T-helper 17 cell (primary cell): Measurements from ENCODE around the gene PF4V1. TPM values are rescaled to one million over a fixed set of nuclear protein-coding genes. Genes with fewer than 3 reads are reported as not detected.
"Not testable (repeated sequence)": the region's sequence is repeated elsewhere in the genome, so short reads cannot be mapped to it uniquely, and the experiment has no call there.

Source experiments
- ATAC-seq: fragments of 150-1000 bp; cut with Tn5 transposase; 2 replicates; pipeline ENCODE4 v1.10.0; 2021; ENCODE audit warnings: mild to moderate bottlenecking, moderate library complexity
- DNase-seq, 3 donors: peaks; one replicate each; pipeline versions ENCODE4 v3.0.0 to v3.0.0-alpha.2; 2020 to 2021
- H3K9me3 ChIP-seq: one replicate; pipeline ENCODE4 v1.7.0; 2013; ENCODE audit warnings: low read length, mild to moderate bottlenecking; ENCODE audit not compliant: control insufficient read depth, poor library complexity, severe bottlenecking
- H3K27ac Mint-ChIP-seq: one replicate; pipeline ENCODE4 v1.8.0; 2022; ENCODE audit warnings: mild to moderate bottlenecking, moderate library complexity, mixed read lengths
- H3K27me3 Mint-ChIP-seq: one replicate; pipeline ENCODE4 v1.8.0; 2022; ENCODE audit warnings: mixed read lengths
- H3K36me3 Mint-ChIP-seq: one replicate; pipeline ENCODE4 v1.8.0; 2022; ENCODE audit warnings: low read depth, mixed read lengths
- H3K4me1 Mint-ChIP-seq: one replicate; pipeline ENCODE4 v1.8.0; 2022; ENCODE audit warnings: mild to moderate bottlenecking, mixed read lengths
- H3K4me3 Mint-ChIP-seq: one replicate; pipeline ENCODE4 v1.8.0; 2022; ENCODE audit warnings: mild to moderate bottlenecking, moderate library complexity, mixed read lengths
- total RNA-seq, 4 donors: library from RNA in 2 of 4; stranded (reverse) in 2 of 4; gene quantifications; one replicate each; pipeline ENCODE4 v1.2.3 and lab custom pipeline; 2022 to 2026

PF4V1 gene
- total RNA-seq, 2 donors from 2014 or later = 67.9 TPM; not detected in 1

DNA sequence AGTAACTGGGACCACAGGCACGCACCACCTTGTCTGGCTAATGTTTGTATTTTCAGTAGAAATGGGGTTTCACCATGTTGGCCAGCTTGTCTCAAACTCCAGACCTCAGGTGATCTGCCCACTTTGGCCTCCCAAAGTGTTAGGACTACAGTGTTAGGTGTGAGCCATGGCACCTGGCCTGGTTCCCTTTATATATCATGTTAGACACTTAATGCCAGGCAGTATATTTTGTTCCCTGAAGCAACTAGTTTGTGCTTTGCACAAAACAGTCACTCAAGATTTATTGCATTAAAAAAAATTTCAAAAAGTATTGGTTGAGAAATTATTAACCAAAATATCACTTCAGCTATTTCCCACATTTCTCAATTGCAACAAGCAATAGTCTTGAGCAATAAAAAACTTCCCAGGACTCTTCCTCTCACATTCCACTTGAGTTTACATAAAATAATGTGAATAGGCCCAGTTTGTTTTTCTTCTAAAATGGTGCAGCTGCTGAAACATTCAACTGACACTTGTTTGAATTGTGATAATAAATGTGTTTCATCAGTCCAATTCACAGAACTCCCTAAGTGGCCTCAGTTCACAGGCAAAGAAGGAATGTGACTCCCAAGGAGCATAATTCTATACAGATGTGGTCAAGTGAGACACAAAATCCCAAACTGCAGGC lies 38.8 kb downstream of the PF4V1 start:
- no peaks in the 10 kb centered on the region for H3K9me3 ChIP-seq
- DNase-seq (no peak), ATAC-seq (no peak)
- no peak overlapping the region for H3K27ac Mint-ChIP-seq
- H3K4me3 Mint-ChIP-seq = no peak overlapping the region
- no peaks in the 10 kb centered on the region for H3K27me3 Mint-ChIP-seq
- H3K36me3 Mint-ChIP-seq = no peaks in the 10 kb centered on the region
- no peaks in the 10 kb centered on the region for H3K4me1 Mint-ChIP-seq

DNA sequence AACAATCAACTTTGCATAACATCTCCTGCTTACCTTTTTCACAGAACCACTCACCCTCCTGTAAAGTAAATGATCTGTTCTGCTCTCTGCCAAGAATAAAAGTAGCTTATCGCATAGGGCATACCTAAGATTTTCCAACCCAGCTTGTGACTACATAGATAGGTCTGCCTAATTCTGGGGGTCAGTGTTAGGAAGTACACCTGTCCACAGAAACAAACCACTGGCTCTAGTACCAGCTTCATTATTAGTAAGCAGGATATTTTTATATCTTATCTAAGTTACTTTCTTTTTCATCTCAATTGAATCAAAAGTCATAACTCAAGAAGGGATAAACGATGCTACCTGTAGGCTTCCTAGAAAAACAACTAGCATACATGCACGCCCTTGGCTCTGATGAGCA lies 39.9 kb downstream of the PF4V1 start:
- H3K27ac Mint-ChIP-seq = no peak overlapping the region
- no peaks in the 10 kb centered on the region for H3K36me3 Mint-ChIP-seq

DNA sequence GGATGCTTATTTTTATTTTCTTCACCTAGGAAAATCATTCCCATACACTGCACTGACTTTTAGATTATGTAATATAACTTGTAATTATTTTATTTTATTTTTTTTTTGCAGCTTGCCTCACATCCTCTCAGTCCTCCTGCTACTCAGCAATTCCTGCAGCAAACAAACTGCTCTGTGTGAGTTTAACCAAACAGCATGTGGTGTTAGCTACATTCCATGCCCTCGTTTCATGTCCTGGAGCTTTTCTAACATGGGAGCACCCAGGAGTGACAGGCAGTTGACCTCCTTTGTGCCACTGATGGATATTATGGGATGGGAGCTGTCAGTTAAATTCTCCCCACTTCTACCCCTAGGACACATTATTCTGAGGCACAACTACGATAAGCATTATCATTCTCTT lies 40.9 kb downstream of the PF4V1 start:
- DNase-seq (no peak), ATAC-seq (no peak)
- no peaks in the 10 kb centered on the region for H3K36me3 Mint-ChIP-seq
- H3K4me1 Mint-ChIP-seq = no peaks in the 10 kb centered on the region
- H3K27ac Mint-ChIP-seq = no peak overlapping the region
- H3K4me3 Mint-ChIP-seq = no peak overlapping the region
- no peaks in the 10 kb centered on the region for H3K27me3 Mint-ChIP-seq
- no peaks in the 10 kb centered on the region for H3K9me3 ChIP-seq

More for the DNA sequence above, 39.9 kb downstream of the PF4V1 start:
- ATAC-seq = no peak
- Mint-ChIP-seq H3K4me1 (no peaks in the 10 kb centered on the region), H3K4me3 (no peak overlapping the region), H3K27me3 (no peaks in the 10 kb centered on the region)
- H3K9me3 ChIP-seq = no peaks in the 10 kb centered on the region
- no peak for DNase-seq

DNA sequence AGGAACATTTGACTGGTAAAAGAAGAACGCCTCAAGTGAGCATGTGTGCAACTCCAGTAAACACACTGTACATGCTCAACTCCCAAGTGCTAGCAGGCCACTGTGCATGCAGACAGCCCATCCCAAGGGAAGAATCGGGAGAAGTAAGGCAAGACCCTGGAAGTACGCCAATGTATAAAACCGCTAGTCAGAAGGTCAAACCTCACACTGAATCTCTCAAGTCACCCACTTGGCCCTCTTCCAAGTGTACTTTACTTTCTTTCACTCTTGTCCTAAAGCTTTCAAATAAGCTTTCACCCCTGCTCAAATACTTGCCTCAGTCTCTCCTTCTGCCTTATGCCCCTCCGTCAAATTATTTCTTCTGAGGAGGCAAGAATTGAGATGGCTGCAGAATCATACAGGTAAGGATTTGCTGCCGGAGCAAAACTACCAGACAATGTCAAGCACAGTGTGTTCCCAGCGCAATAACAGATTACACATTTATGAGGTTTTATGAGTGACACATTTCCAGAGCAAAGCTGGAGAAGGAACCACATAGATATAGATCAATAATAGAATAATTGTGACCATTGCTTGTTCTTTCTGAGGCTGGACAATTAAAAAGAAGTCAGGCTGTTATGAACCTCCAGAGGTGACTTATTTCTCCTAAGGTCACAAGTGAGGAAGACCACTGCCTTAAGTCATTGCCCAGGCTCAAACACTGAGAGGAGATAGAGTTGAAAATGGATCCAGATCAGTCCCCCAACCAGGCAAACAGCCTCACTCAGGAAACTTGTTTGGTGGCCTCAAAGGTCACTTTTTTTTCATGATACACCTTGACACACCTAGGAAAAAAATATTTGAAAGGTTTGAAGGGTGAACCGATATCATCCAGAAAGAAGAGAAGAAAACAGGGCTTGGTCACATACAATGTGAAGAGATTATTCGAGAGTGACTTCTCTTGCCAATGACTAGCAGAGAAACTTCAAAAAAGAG lies 42.4 kb downstream of the PF4V1 start:
- H3K9me3 ChIP-seq = no peaks in the 10 kb centered on the region
- no peaks in the 10 kb centered on the region for H3K4me1 Mint-ChIP-seq
- no peaks in the 10 kb centered on the region for H3K27me3 Mint-ChIP-seq
- ATAC-seq (no peak), DNase-seq (no peak)
- no peaks in the 10 kb centered on the region for H3K36me3 Mint-ChIP-seq
- no peak overlapping the region for H3K27ac Mint-ChIP-seq
- no peak overlapping the region for H3K4me3 Mint-ChIP-seq

DNA sequence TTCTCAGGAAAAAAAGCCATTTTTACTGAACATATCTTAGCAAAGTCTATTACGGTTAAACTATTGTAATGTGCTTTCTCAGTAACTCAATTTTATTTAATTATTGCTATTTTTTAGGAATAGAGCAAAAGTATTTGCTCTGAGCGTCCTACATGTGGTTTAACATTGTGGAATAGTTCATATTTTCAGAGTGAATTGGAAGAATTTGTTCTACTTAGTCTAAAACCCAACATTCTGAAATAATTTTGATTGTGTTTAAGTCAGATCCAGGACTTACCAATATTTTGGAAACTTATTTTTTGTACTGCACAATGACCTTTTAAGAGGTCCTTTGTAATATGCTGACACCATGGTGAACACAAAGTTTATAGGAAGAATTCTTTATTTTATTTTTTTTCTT lies 43.3 kb downstream of the PF4V1 start:
- no peak for DNase-seq
- no peaks in the 10 kb centered on the region for H3K4me1 Mint-ChIP-seq
- H3K27ac Mint-ChIP-seq = no peak overlapping the region
- no peak overlapping the region for H3K4me3 Mint-ChIP-seq
- no peak for ATAC-seq
- no peaks in the 10 kb centered on the region for H3K9me3 ChIP-seq
- H3K27me3 Mint-ChIP-seq = no peaks in the 10 kb centered on the region
- H3K36me3 Mint-ChIP-seq = no peaks in the 10 kb centered on the region

DNA sequence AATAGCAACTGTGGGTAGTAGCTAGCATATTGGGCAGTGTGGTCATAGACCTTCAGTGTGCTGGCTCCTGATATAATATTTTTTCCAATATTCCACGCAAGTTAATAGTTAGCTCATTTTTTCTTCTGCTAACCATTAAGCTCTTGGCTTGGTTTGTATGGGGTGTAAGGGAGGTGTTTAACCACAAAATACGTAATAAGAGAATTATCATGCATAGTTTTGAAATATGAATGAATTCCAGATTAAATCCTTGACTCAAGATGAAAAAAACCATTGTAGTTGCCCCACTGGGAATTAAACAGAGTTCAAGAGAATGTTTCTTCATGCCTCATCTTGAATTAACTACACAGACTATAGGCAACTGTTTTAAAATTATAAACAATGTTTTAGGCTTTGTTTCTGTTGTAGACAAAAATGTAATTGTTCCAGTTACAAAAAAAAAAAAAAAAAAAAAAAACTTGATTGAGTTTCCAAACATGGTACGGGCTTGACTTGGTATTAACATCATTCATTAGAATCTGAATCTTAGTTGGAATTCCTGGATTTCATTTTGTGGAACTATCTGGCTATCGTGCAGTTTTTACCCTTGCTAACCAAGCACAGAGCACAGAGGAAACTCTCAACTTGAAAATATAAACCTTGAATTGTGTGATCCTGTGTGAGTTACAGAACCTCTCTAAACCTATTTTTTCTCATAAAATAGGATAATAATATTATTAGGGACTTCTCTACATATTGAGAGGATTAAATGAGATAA lies 44.5 kb downstream of the PF4V1 start:
- no peaks in the 10 kb centered on the region for H3K27me3 Mint-ChIP-seq

DNA sequence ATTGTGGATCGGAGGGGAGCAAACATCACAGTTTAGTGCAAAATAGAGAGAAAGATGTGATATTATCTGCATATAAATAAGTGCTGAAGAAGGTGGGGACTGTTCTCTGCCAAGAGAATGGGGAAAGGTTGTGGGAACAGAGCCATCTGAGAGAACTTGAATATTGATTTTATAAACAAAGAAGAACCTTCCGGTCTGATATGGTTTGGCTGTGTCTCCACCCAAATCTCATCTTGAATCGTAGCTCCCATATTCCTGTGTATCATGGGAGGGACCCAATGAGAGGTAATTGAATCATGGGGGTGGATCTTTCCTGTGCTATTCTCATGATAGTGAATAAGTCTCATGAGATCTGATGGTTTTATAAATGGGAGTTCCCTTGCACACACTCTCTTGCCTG lies 46.2 kb downstream of the PF4V1 start:
- not testable (repeated sequence) for H3K4me1 Mint-ChIP-seq, DNase-seq, H3K27ac Mint-ChIP-seq, H3K27me3 Mint-ChIP-seq, H3K4me3 Mint-ChIP-seq, ATAC-seq, H3K36me3 Mint-ChIP-seq, H3K9me3 ChIP-seq

More for the DNA sequence above, 44.5 kb downstream of the PF4V1 start:
- Mint-ChIP-seq H3K4me1 (no peaks in the 10 kb centered on the region), H3K4me3 (no peak overlapping the region), H3K27ac (no peak overlapping the region), H3K36me3 (no peaks in the 10 kb centered on the region)
- ATAC-seq = no peak
- no peaks in the 10 kb centered on the region for H3K9me3 ChIP-seq
- DNase-seq = no peak

DNA sequence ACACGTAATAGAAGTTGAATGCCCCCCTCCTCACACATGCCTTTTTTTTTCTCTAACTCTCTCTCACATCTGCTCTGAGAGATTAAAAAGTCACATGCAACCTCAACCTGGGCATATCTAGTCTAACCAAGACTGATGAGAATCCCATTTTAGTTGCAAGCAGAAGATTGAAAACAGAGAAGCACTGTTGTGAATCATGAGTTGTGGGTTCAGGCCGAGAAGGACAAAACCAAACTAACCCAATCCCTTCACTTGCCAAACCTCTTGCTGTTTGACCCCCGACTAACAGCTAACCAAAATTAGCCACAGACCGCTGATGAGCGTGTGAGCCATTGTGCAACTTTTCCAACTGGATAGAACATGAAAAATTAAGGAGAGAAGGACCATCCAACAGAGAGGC lies 47.9 kb downstream of the PF4V1 start:
- Mint-ChIP-seq H3K4me3 (no peak overlapping the region), H3K36me3 (no peaks in the 10 kb centered on the region), H3K27me3 (no peaks in the 10 kb centered on the region), H3K27ac (no peak overlapping the region), H3K4me1 (no peaks in the 10 kb centered on the region)
- ATAC-seq (no peak), DNase-seq (no peak)
- no peaks in the 10 kb centered on the region for H3K9me3 ChIP-seq

DNA sequence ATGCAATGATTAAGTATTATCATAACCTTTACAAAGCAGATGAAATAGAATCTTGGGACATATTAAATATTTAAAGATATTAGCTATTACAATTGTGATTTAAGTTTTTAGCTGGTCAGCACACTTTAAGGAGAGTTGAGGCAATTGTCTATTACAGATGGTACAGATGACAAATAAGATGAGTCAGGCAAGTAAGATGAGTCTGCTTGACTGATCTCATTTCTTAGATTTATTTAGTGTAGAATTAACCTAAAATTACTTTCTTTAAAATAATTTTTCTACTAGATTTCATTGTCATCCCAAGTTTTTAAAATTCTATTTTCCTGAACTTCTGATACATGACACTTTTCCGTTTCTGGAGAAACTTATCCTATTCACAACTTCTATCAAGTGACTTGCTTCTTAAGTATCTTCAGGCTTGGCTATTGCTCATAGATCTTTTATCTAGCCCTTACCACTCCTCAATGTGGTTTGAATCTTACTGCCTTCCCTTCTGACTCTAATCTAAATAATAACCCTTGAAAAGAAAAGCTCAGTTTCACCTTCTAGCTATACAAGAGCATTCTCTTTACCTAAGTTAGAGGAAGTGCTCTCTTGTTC lies 49.0 kb downstream of the PF4V1 start:
- Mint-ChIP-seq H3K4me3 (no peak overlapping the region), H3K36me3 (no peaks in the 10 kb centered on the region), H3K4me1 (no peaks in the 10 kb centered on the region), H3K27me3 (no peaks in the 10 kb centered on the region), H3K27ac (no peak overlapping the region)
- no peaks in the 10 kb centered on the region for H3K9me3 ChIP-seq
- DNase-seq (no peak), ATAC-seq (no peak)

DNA sequence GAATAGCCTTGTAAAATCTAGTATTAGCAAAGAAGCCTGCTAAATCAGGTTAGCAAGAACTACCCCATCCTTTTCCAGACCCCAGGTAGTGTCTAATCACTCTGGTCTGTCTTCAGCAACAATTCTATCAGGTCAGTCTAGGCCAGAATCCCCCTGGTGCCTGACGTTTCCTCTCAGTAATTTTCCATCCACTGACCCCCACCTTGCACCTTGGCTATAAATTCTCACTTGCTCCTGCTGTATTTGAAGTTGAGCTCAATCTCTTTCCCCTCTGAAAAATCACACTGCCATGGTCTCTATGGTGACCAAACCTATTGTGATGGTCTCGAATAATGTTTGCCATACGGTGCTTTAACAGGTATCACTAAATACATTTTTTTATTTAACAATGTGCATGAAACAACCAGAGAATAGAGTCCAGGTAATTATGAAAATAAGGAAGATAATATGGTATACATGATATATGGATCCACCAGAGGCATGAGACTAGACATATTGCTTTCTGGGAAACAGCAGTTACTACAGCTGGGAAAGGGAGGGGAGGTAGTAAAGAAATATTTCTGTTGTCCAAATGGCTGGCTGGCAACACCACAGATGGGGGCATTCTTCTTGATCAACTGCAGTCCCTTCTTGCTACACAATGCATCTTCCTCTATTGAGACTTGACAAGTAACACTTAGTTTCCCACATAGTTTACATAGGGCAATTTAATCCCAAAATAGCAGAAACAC lies 49.9 kb downstream of the PF4V1 start:
- no peak overlapping the region for H3K4me3 Mint-ChIP-seq
- H3K4me1 Mint-ChIP-seq = no peaks in the 10 kb centered on the region
- no peak for ATAC-seq
- DNase-seq = no peak
- H3K9me3 ChIP-seq = no peaks in the 10 kb centered on the region
- no peak overlapping the region for H3K27ac Mint-ChIP-seq
- H3K27me3 Mint-ChIP-seq = no peaks in the 10 kb centered on the region
- H3K36me3 Mint-ChIP-seq = no peaks in the 10 kb centered on the region
